K562 (cell line): ENCODE results near the gene TRMU. TPM values are rescaled to one million over a fixed set of nuclear protein-coding genes. Genes with fewer than 3 reads are reported as not detected.

Experiments
- CCAR2 ChIP-seq: fragments of 200-400 bp; formaldehyde crosslinking; IDR thresholded peaks from 2 replicates; pipeline ENCODE4 v1.6.1; 2017; ENCODE audit warnings: mild to moderate bottlenecking, low read depth, low read length
- CREB1 ChIP-seq, 2 experiments: sonication (generic) in 1 of 2; formaldehyde crosslinking in 1 of 2; IDR thresholded peaks; 2 replicates each; pipeline versions ENCODE4 v1.6.1 to v1.8.0; 2012 to 2022; ENCODE audit warnings: inconsistent platforms in 1 of 2, mild to moderate bottlenecking in 1 of 2, missing genetic modification reagents in 1 of 2, moderate library complexity in 1 of 2
- HNRNPH1 ChIP-seq: fragments of 200-400 bp; formaldehyde crosslinking; optimal IDR thresholded peaks from 2 replicates; pipeline ENCODE3; 2017; ENCODE audit warnings: low read depth, mild to moderate bottlenecking, low read length, moderate library complexity
- HOMEZ ChIP-seq: fragments of 250-450 bp; sonication (Bioruptor Pico); IDR thresholded peaks from 2 replicates; pipeline ENCODE4 v1.4.0; 2020; ENCODE audit warnings: mild to moderate bottlenecking, moderate library complexity
- MBD1 ChIP-seq: fragments of 250-450 bp; sonication (Bioruptor Pico); IDR thresholded peaks from 2 replicates; pipeline ENCODE4 v1.8.0; 2022; ENCODE audit warnings: inconsistent platforms
- MTA1 ChIP-seq: fragments of 450-650 bp; IDR thresholded peaks from 2 replicates; pipeline ENCODE4 v1.6.1; 2017; ENCODE audit warnings: borderline replicate concordance
- MXI1 ChIP-seq: IDR thresholded peaks from 2 replicates; pipeline ENCODE4 v1.6.1; 2011; ENCODE audit warnings: low read depth, mild to moderate bottlenecking, improper control_type of control experiment, low read length
- NR4A1 ChIP-seq, 2 experiments: fragments of 250-450 bp in 1 of 2; fragments of 450-650 bp in 1 of 2; sonication (Bioruptor Pico) in 1 of 2; IDR thresholded peaks; 2 replicates each; pipeline versions ENCODE4 v1.4.0 to v1.6.1; 2016 to 2020; ENCODE audit warnings: mild to moderate bottlenecking in 2 of 2, missing compliant biosample characterization in 1 of 2, missing genetic modification characterization in 1 of 2, moderate library complexity in 1 of 2
- SMAD3 ChIP-seq: fragments of 450-650 bp; formaldehyde crosslinking; conservative IDR thresholded peaks from 2 replicates; pipeline ENCODE4 v1.4.0; 2020; ENCODE audit warnings: mild to moderate bottlenecking
- SP1 ChIP-seq: sonication (generic); formaldehyde crosslinking; IDR thresholded peaks from 2 replicates; pipeline ENCODE4 v1.8.1; 2022; ENCODE audit warnings: mild to moderate bottlenecking, missing genetic modification reagents
- TBL1XR1 ChIP-seq, 2 experiments: IDR thresholded peaks; 2 replicates each; pipeline ENCODE4 v1.6.1; 2012; ENCODE audit warnings: improper control_type of control experiment in 2 of 2, low read length in 2 of 2, mild to moderate bottlenecking in 1 of 2
- ZBED1 ChIP-seq: IDR thresholded peaks from 2 replicates; pipeline ENCODE4 v1.6.1; 2014
- ZBTB17 ChIP-seq: fragments of 450-650 bp; formaldehyde crosslinking; IDR thresholded peaks from 2 replicates; pipeline ENCODE4 v1.4.0; 2020; ENCODE audit warnings: mild to moderate bottlenecking
- ZNF280B ChIP-seq: fragments of 250-450 bp; sonication (Bioruptor Pico); IDR thresholded peaks from 2 replicates; pipeline ENCODE4 v1.5.1; 2021; ENCODE audit warnings: mild to moderate bottlenecking
- ZNF347 ChIP-seq: fragments of 450-650 bp; formaldehyde crosslinking; IDR thresholded peaks from 2 replicates; pipeline ENCODE4 v1.4.0; 2020; ENCODE audit warnings: low read depth, mild to moderate bottlenecking, moderate library complexity
- polyA plus RNA-seq, 8 experiments: library from polyadenylated mRNA; depleted of rRNA in 4 of 8; stranded (reverse) in 5 of 8; unstranded in 3 of 8; fragments of >200 nt; fragmentation: Nextera tagmentation in 2 of 8; fragmentation: Illumina TruSeq in 1 of 8; extraction: Ambion mirVana in 2 of 8; extraction: Trizol in 1 of 8; gene quantifications; 2 replicates each; pipeline versions ENCODE4 v1.2.1 to v1.2.3, GENCODE V29; 2011 to 2014; ENCODE audit warnings: inconsistent platforms in 1 of 8, missing spikeins in 1 of 8
- total RNA-seq, 7 experiments: library from RNA; depleted of rRNA in 6 of 7; stranded (reverse); fragments of >200 nt in 6 of 7; fragmentation: Illumina TruSeq in 2 of 7; extraction: Trizol in 2 of 7; gene quantifications; 2 replicates each; pipeline versions ENCODE4 v1.2.1 to v1.2.3, GENCODE V29; 2011 to 2021; ENCODE audit warnings: low replicate concordance in 1 of 7
- TF ChIP-seq, protein P1 (sequence below), 2 experiments: fragments of 450-650 bp in 1 of 2; sonication (generic) in 1 of 2; formaldehyde crosslinking; conservative IDR thresholded peaks; 2 replicates each; pipeline versions ENCODE4 v1.4.0 to v1.8.1; 2020 to 2022; ENCODE audit warnings: mild to moderate bottlenecking in 1 of 2, missing genetic modification reagents in 1 of 2
- TF ChIP-seq, protein P2 (sequence below): fragments of 450-650 bp; IDR thresholded peaks from 2 replicates; pipeline ENCODE4 v1.6.1; 2016
- TF ChIP-seq, protein P3 (sequence below): fragments of 450-650 bp; IDR thresholded peaks from 2 replicates; pipeline ENCODE4 v1.7.0; 2016; ENCODE audit warnings: borderline replicate concordance

Gene TRMU
- total and polyA plus RNA-seq, 9 of the 15 experiments (the other 6 are each of a cell fraction or from before 2014, with no cell fraction given) = 2.3 to 49.9 (median 35.3) TPM

- no peak for TF ChIP-seq HNRNPH1
- TF ChIP-seq SP1 (CRISPR knock-in tag) = no peak
- TF ChIP-seq ZBTB17 (CRISPR knock-in tag) = no peak
- no peak for TF ChIP-seq TBL1XR1 (IDR thresholded peaks at IDR 0.05; ENCODE audit: low read length in 2 of 2)
- no peak for TF ChIP-seq MBD1 (CRISPR knock-in tag)
- 0 out of 2 replicates have a peak, but pooled peaks have one; percentile 15 for TF ChIP-seq MTA1
- TF ChIP-seq HOMEZ (CRISPR knock-in tag) = no peak
- no peak for TF ChIP-seq CCAR2
- TF ChIP-seq, protein P1, sequence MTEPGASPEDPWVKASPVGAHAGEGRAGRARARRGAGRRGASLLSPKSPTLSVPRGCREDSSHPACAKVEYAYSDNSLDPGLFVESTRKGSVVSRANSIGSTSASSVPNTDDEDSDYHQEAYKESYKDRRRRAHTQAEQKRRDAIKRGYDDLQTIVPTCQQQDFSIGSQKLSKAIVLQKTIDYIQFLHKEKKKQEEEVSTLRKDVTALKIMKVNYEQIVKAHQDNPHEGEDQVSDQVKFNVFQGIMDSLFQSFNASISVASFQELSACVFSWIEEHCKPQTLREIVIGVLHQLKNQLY (CRISPR knock-in tag; conservative IDR thresholded peaks at IDR 0.05) = no peak
- TF ChIP-seq CREB1 (IDR thresholded peaks at IDR 0.05) = peak; percentile 62; the same call in 1 of the 2 replicates
- TF ChIP-seq CREB1 (CRISPR knock-in tag; IDR thresholded peaks at IDR 0.05) = no peak
- TF ChIP-seq, protein P2, sequence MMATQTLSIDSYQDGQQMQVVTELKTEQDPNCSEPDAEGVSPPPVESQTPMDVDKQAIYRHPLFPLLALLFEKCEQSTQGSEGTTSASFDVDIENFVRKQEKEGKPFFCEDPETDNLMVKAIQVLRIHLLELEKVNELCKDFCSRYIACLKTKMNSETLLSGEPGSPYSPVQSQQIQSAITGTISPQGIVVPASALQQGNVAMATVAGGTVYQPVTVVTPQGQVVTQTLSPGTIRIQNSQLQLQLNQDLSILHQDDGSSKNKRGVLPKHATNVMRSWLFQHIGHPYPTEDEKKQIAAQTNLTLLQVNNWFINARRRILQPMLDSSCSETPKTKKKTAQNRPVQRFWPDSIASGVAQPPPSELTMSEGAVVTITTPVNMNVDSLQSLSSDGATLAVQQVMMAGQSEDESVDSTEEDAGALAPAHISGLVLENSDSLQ = no peak; the same call in 1 of the 2 replicates
- TF ChIP-seq ZNF347 (CRISPR knock-in tag) = no peak
- TF ChIP-seq, protein P3, sequence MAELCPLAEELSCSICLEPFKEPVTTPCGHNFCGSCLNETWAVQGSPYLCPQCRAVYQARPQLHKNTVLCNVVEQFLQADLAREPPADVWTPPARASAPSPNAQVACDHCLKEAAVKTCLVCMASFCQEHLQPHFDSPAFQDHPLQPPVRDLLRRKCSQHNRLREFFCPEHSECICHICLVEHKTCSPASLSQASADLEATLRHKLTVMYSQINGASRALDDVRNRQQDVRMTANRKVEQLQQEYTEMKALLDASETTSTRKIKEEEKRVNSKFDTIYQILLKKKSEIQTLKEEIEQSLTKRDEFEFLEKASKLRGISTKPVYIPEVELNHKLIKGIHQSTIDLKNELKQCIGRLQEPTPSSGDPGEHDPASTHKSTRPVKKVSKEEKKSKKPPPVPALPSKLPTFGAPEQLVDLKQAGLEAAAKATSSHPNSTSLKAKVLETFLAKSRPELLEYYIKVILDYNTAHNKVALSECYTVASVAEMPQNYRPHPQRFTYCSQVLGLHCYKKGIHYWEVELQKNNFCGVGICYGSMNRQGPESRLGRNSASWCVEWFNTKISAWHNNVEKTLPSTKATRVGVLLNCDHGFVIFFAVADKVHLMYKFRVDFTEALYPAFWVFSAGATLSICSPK = no peak
- no peak for TF ChIP-seq NR4A1 (CRISPR knock-in tag; IDR thresholded peaks at IDR 0.05)
- TF ChIP-seq NR4A1 (tag; IDR thresholded peaks at IDR 0.05) = no peak
- 0 out of 2 replicates have a peak, but pooled peaks have one; percentile 10 for TF ChIP-seq MXI1
- no peak for TF ChIP-seq ZNF280B
- TF ChIP-seq SMAD3 (CRISPR knock-in tag) = no peak
- no peak for TF ChIP-seq ZBED1
Measured at GRCh38 chr22:46296257-46297150, 39.0 kb upstream of the TRMU start, which contains the start of gene GTSE1 (continued).
